IMR-90 (cell line): Measurements from ENCODE around the gene PAMR1. TPM values are rescaled to one million over a fixed set of nuclear protein-coding genes. Genes with fewer than 3 reads are reported as not detected.

ENCODE experiments used
- ATAC-seq: fragments of 200-7000 bp; cut with Tn5 transposase; 2 replicates; pipeline ENCODE4 v1.9.1; 2020; ENCODE audit warnings: low read depth, mild to moderate bottlenecking, moderate library complexity
- BruUV-seq: library from RNA; stranded (reverse); fragments of 400-500 nt; replicated peaks from 2 replicates; lab custom pipeline; 2021; lab: Mats Ljungman, UMichigan
- CTCF ChIA-PET: fragments of 300-600 bp; formaldehyde crosslinking; extraction: SDS; loops from one replicate; lab custom pipeline; 2021; ENCODE audit warnings: antibody characterized with exemption; lab: Yijun Ruan, JAX
- POLR2A ChIA-PET: fragments of 300-600 bp; sonication (Branson Sonifier 250); formaldehyde crosslinking; loops from one replicate; lab custom pipeline; 2022; ENCODE audit warnings: antibody characterized with exemption; ENCODE audit not compliant: unreplicated experiment; lab: Charles Lee
- DNase-seq: peaks from one replicate; pipeline ENCODE4 v3.0.0; 2013
- H2AFZ ChIP-seq: replicated peaks from 2 replicates; pipeline ENCODE3; 2013; ENCODE audit warnings: low read length, mild to moderate bottlenecking; ENCODE audit not compliant: poor library complexity
- H2AK5ac ChIP-seq: 2 replicates; pipeline ENCODE4 v1.6.1; 2013; ENCODE audit warnings: low read depth, low read length, inconsistent platforms
- H2AK9ac ChIP-seq: replicated peaks from 2 replicates; pipeline ENCODE3; 2013; ENCODE audit warnings: mild to moderate bottlenecking, low read depth, low read length, moderate library complexity; ENCODE audit not compliant: poor library complexity
- H2BK120ac ChIP-seq: 2 replicates; pipeline ENCODE4 v1.6.1; 2013; ENCODE audit warnings: low read depth, low read length, inconsistent platforms
- H2BK15ac ChIP-seq: 3 replicates; pipeline ENCODE4 v1.6.1; 2013; ENCODE audit warnings: low read depth, low read length, inconsistent platforms
- H2BK20ac ChIP-seq: 2 replicates; pipeline ENCODE4 v1.6.1; 2013; ENCODE audit warnings: low read depth, mild to moderate bottlenecking, inconsistent platforms, low read length, moderate library complexity
- H2BK5ac ChIP-seq: 2 replicates; pipeline ENCODE4 v1.6.1; 2013; ENCODE audit warnings: mild to moderate bottlenecking, low read depth, low read length, inconsistent platforms; ENCODE audit not compliant: poor library complexity, severe bottlenecking
- H3K14ac ChIP-seq: replicated peaks from 2 replicates; pipeline ENCODE4 v1.6.1; 2013; ENCODE audit warnings: low read depth, low read length, inconsistent platforms
- H3K18ac ChIP-seq: 2 replicates; pipeline ENCODE4 v1.6.1; 2013; ENCODE audit warnings: low read depth, low read length, control low read depth
- H3K23ac ChIP-seq: 2 replicates; pipeline ENCODE4 v1.6.1; 2013; ENCODE audit warnings: low read depth, low read length, inconsistent platforms
- H3K27ac ChIP-seq: 2 replicates; pipeline ENCODE4 v1.5.1; 2013; ENCODE audit warnings: mild to moderate bottlenecking, control low read depth, low read length; ENCODE audit not compliant: insufficient read depth
- H3K27me3 ChIP-seq: 2 replicates; pipeline ENCODE4 v1.6.1; 2013; ENCODE audit warnings: low read length; ENCODE audit not compliant: control insufficient read depth, insufficient read depth
- H3K36me3 ChIP-seq: 2 replicates; pipeline ENCODE4 v1.6.1; 2013; ENCODE audit warnings: low read length, mixed read lengths; ENCODE audit not compliant: control insufficient read depth, insufficient read depth
- H3K4ac ChIP-seq: 2 replicates; pipeline ENCODE4 v1.6.1; 2013; ENCODE audit warnings: low read depth, low read length, inconsistent platforms
- H3K4me1 ChIP-seq: 2 replicates; pipeline ENCODE4 v1.6.1; 2013; ENCODE audit warnings: low read length, mixed read lengths; ENCODE audit not compliant: control insufficient read depth, insufficient read depth
- H3K4me2 ChIP-seq: 2 replicates; pipeline ENCODE4 v1.6.1; 2013; ENCODE audit warnings: low read depth, mild to moderate bottlenecking, control low read depth, low read length, moderate library complexity
- H3K4me3 ChIP-seq: 2 replicates; pipeline ENCODE4 v1.5.1; 2013; ENCODE audit warnings: low read depth, mild to moderate bottlenecking, control low read depth, low read length, moderate library complexity; ENCODE audit not compliant: insufficient read depth
- H3K56ac ChIP-seq: 2 replicates; pipeline ENCODE4 v1.6.1; 2013; ENCODE audit warnings: low read length, inconsistent platforms; ENCODE audit not compliant: insufficient read depth; ENCODE audit errors: extremely low read depth
- H3K79me1 ChIP-seq, 2 experiments: 2 replicates each; pipeline ENCODE4 v1.6.1; 2013; ENCODE audit warnings: low read length in 2 of 2, inconsistent platforms in 1 of 2, low read depth in 1 of 2
- H3K9ac ChIP-seq: 2 replicates; pipeline ENCODE4 v1.6.1; 2013; ENCODE audit warnings: low read depth, low read length, control low read depth
- H3K9me1 ChIP-seq: 2 replicates; pipeline ENCODE4 v1.6.1; 2013; ENCODE audit warnings: low read length, inconsistent platforms; ENCODE audit not compliant: insufficient read depth
- H3K9me3 ChIP-seq: 2 replicates; pipeline ENCODE4 v1.6.1; 2013; ENCODE audit warnings: low read length; ENCODE audit not compliant: control insufficient read depth, insufficient read depth
- H4K20me1 ChIP-seq: 2 replicates; pipeline ENCODE4 v1.6.1; 2013; ENCODE audit warnings: low read length, inconsistent platforms; ENCODE audit not compliant: insufficient read depth
- H4K5ac ChIP-seq: 2 replicates; pipeline ENCODE4 v1.6.1; 2013; ENCODE audit warnings: mild to moderate bottlenecking, low read depth, low read length, control low read depth
- H4K8ac ChIP-seq, 2 experiments: 2 replicates each; pipeline ENCODE4 v1.6.1; 2013; ENCODE audit warnings: low read depth in 2 of 2, low read length in 2 of 2, control low read depth in 1 of 2, inconsistent platforms in 1 of 2
- H4K91ac ChIP-seq: 2 replicates; pipeline ENCODE4 v1.6.1; 2013; ENCODE audit warnings: low read depth, low read length, inconsistent platforms; ENCODE audit not compliant: insufficient read depth
- CEBPB ChIP-seq: IDR thresholded peaks from 2 replicates; pipeline ENCODE4 v1.6.1; 2012; ENCODE audit warnings: low read depth, low read length, improper control_type of control experiment
- FOS ChIP-seq: fragments of 150-350 bp; IDR thresholded peaks from 2 replicates; pipeline ENCODE4 v1.6.1; 2016; ENCODE audit warnings: low read depth, low read length
- MAFK ChIP-seq: IDR thresholded peaks from 2 replicates; pipeline ENCODE4 v1.6.1; 2012; ENCODE audit warnings: low read depth, low read length, improper control_type of control experiment
- MAZ ChIP-seq: IDR thresholded peaks from 2 replicates; pipeline ENCODE4 v1.6.1; 2012; ENCODE audit warnings: low read depth, mild to moderate bottlenecking, low read length, improper control_type of control experiment, moderate library complexity, borderline replicate concordance
- MXI1 ChIP-seq: IDR thresholded peaks from 2 replicates; pipeline ENCODE4 v1.6.1; 2012; ENCODE audit warnings: low read depth, mild to moderate bottlenecking, low read length, moderate library complexity, borderline replicate concordance
- NFE2L2 ChIP-seq: fragments of 150-350 bp; IDR thresholded peaks from 2 replicates; pipeline ENCODE4 v1.6.1; 2016; ENCODE audit warnings: low read depth, mild to moderate bottlenecking, low read length
- POLR2A ChIP-seq: IDR thresholded peaks from 2 replicates; pipeline ENCODE4 v1.6.1; 2012; ENCODE audit warnings: mild to moderate bottlenecking, low read depth, low read length
- RAD21 ChIP-seq: IDR thresholded peaks from 2 replicates; pipeline ENCODE4 v1.6.1; 2012; ENCODE audit warnings: low read length, improper control_type of control experiment
- RCOR1 ChIP-seq: IDR thresholded peaks from 2 replicates; pipeline ENCODE4 v1.6.1; 2012; ENCODE audit warnings: mild to moderate bottlenecking, low read length, improper control_type of control experiment; ENCODE audit not compliant: insufficient replicate concordance
- RFX5 ChIP-seq: IDR thresholded peaks from 2 replicates; pipeline ENCODE4 v1.8.0; 2012; ENCODE audit warnings: low read depth, mild to moderate bottlenecking, low read length, moderate library complexity
- SMC3 ChIP-seq: fragments of 150-350 bp; IDR thresholded peaks from 2 replicates; pipeline ENCODE4 v1.6.1; 2016; ENCODE audit warnings: low read depth, mild to moderate bottlenecking, antibody characterized with exemption, low read length, moderate library complexity
- WGBS, 2 experiments: methylation state at CpG; one replicate each; pipeline versions ENCODE4 v1.1.5 to v1.1.7; 2013; ENCODE audit warnings: missing lambda C conversion rate in 2 of 2; ENCODE audit not compliant: insufficient read length in 1 of 2; ENCODE audit errors: extremely low coverage in 2 of 2; 5-methylcytosine and 5-hydroxymethylcytosine counted together
- dilution Hi-C: fragments of 300-500 bp; cut with HindIII; formaldehyde crosslinking; loops from one replicate; pipeline ENCODE4 v1.14.3; 2018; ENCODE audit warnings: low sequenced_read_pairs; ENCODE audit not compliant: unreplicated experiment
- in situ Hi-C: fragments of 300-500 bp; cut with MboI; formaldehyde crosslinking; loops from 3 replicates; pipeline ENCODE4 v1.14.3; 2019; ENCODE audit warnings: low sequenced_read_pairs, inconsistent platforms, mixed read lengths
- intact Hi-C: fragments of 100-400 bp; cut with micrococcal nuclease; formaldehyde crosslinking; loops from 2 replicates; pipeline ENCODE4 v1.10.0; 2022
- polyA plus RNA-seq, 3 experiments: library from polyadenylated mRNA; depleted of rRNA; stranded (reverse); fragments of >200 nt; gene quantifications; 2 replicates each; pipeline ENCODE4 v1.2.3, GENCODE V29; 2012; ENCODE audit warnings: low replicate concordance in 1 of 3
- total RNA-seq: library from RNA; depleted of rRNA; stranded (reverse); fragments of >200 nt; gene quantifications from 2 replicates; pipeline ENCODE4 v1.2.3, GENCODE V29; 2012
- TF ChIP-seq, protein P1 (sequence below): fragments of 150-350 bp; IDR thresholded peaks from 2 replicates; pipeline ENCODE4 v1.6.1; 2016; ENCODE audit warnings: low read depth, mild to moderate bottlenecking, low read length, moderate library complexity, borderline replicate concordance
- TF ChIP-seq, protein P2 (sequence below): conservative IDR thresholded peaks from 2 replicates; pipeline ENCODE4 v1.5.1; 2012; ENCODE audit warnings: mild to moderate bottlenecking, low read depth, low read length, improper control_type of control experiment
- TF ChIP-seq, protein P3 (sequence below): fragments of 150-350 bp; IDR thresholded peaks from 2 replicates; pipeline ENCODE4 v1.6.1; 2017; ENCODE audit warnings: mild to moderate bottlenecking, antibody characterized with exemption, low read length, low read depth

The PAMR1 gene
- total and polyA plus RNA-seq, 2 of the 4 experiments (the other 2 are of a cell fraction) = 70.7 to 80.7 TPM

DNA sequence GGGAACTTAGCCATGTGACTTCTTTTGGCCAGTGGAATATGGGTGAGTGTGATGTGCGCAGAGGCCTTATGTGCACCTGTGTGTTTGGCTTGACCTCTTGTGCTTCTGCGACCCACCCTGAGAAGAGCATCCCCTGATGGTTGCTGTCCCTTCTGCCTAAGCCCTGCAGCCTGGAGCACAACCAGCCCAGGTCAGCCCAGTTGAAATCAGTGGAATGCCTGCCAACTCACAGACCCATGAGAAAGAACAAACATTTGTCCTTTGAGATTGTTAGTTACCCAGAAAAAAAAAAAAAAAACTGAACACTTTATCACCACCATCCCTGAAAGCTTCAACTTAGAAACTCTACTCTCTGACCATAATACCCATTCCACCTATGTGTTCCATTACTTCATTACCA, 38.5 kb downstream of the PAMR1 start:
- DNase-seq (no peak), ATAC-seq (no peak)
- H3K4me3 ChIP-seq = no peak overlapping the region
- no peak overlapping the region for H2AFZ ChIP-seq
- H3K4me1 ChIP-seq = peaks cover 23% of the 10 kb centered on the region
- peaks cover 21% of the 10 kb centered on the region for H3K9me1 ChIP-seq
- H4K8ac ChIP-seq = no peak overlapping the region
- no peak overlapping the region for H2AK9ac ChIP-seq
- no TSS peak for BruUV-seq
- peak overlapping the region; percentile 70 for H3K4ac ChIP-seq
- ChIA-PET CTCF (interaction anchor here (0.5 to 1.4 kb wide), 6 partner anchors 37 to 943 kb away, joined by 3 to 7 read pairs (median 4); no protein-coding TSS in a partner anchor), POLR2A (interaction anchor here (0.7 kb wide), 1 partner anchor 128 kb away, joined by 3 read pairs; no protein-coding TSS in a partner anchor)
- no peak overlapping the region for H2BK5ac ChIP-seq
- TF ChIP-seq NFE2L2 (no peak), RAD21 (no peak), MAZ (no peak), CEBPB (no peak), FOS (no peak), POLR2A (no peak), MXI1 (no peak), SMC3 (no peak), RFX5 (no peak), RCOR1 (no peak), MAFK (no peak)
- TF ChIP-seq, protein P1, sequence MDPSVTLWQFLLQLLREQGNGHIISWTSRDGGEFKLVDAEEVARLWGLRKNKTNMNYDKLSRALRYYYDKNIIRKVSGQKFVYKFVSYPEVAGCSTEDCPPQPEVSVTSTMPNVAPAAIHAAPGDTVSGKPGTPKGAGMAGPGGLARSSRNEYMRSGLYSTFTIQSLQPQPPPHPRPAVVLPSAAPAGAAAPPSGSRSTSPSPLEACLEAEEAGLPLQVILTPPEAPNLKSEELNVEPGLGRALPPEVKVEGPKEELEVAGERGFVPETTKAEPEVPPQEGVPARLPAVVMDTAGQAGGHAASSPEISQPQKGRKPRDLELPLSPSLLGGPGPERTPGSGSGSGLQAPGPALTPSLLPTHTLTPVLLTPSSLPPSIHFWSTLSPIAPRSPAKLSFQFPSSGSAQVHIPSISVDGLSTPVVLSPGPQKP = no peak
- TF ChIP-seq, protein P2, sequence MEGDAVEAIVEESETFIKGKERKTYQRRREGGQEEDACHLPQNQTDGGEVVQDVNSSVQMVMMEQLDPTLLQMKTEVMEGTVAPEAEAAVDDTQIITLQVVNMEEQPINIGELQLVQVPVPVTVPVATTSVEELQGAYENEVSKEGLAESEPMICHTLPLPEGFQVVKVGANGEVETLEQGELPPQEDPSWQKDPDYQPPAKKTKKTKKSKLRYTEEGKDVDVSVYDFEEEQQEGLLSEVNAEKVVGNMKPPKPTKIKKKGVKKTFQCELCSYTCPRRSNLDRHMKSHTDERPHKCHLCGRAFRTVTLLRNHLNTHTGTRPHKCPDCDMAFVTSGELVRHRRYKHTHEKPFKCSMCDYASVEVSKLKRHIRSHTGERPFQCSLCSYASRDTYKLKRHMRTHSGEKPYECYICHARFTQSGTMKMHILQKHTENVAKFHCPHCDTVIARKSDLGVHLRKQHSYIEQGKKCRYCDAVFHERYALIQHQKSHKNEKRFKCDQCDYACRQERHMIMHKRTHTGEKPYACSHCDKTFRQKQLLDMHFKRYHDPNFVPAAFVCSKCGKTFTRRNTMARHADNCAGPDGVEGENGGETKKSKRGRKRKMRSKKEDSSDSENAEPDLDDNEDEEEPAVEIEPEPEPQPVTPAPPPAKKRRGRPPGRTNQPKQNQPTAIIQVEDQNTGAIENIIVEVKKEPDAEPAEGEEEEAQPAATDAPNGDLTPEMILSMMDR = no peak
- TF ChIP-seq, protein P3, sequence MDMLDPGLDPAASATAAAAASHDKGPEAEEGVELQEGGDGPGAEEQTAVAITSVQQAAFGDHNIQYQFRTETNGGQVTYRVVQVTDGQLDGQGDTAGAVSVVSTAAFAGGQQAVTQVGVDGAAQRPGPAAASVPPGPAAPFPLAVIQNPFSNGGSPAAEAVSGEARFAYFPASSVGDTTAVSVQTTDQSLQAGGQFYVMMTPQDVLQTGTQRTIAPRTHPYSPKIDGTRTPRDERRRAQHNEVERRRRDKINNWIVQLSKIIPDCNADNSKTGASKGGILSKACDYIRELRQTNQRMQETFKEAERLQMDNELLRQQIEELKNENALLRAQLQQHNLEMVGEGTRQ = no peak
- intact Hi-C loops (loop anchor here (1.0 to 10.0 kb wide), 4 partner anchors 129 to 335 kb away; partner anchors contain the start of gene TRIM44), in situ Hi-C loops (loop anchor here (10.0 kb wide), 1 partner anchor 778 kb away; no protein-coding TSS in a partner anchor), dilution Hi-C loops (no loop called here)
- no peak overlapping the region for H3K18ac ChIP-seq
- H4K91ac ChIP-seq = no peak overlapping the region
- H3K27me3 ChIP-seq = no peaks in the 10 kb centered on the region
- peaks cover 5% of the 10 kb centered on the region for H3K9me3 ChIP-seq
- H2BK15ac ChIP-seq = peak overlapping the region; percentile 35; the same call in 1 of the 3 replicates
- WGBS, 2 experiments = 86% methylated on average over 1 of the region's 2 CpGs; no CpG with 5 or more reads in 1 of the 2 experiments
- peak overlapping the region; percentile 38; the same call in 1 of the 2 replicates for H3K14ac ChIP-seq
- peaks cover 3% of the 10 kb centered on the region; the same call in 1 of the 2 replicates for H4K20me1 ChIP-seq
- no peak overlapping the region for H3K56ac ChIP-seq
- peak overlapping the region; percentile 72 for H2BK120ac ChIP-seq
- H3K9ac ChIP-seq = no peak overlapping the region
- H3K79me1 ChIP-seq = peaks cover 16 to 53% of the 10 kb centered on the region in 2 experiments
- H3K4me2 ChIP-seq = no peak overlapping the region
- peak overlapping the region; percentile 63 for H2BK20ac ChIP-seq
- H2AK5ac ChIP-seq = peak overlapping the region; percentile 87
- H3K36me3 ChIP-seq = peaks cover 11% of the 10 kb centered on the region
- H3K23ac ChIP-seq = peak overlapping the region; percentile 9; the same call in 1 of the 2 replicates
- no peak overlapping the region for H3K27ac ChIP-seq
- no peak overlapping the region for H4K5ac ChIP-seq
